Measurements from ENCODE around the gene RAD23B.
A peak's percentile ranks its signal among the peaks of the same experiment; 100 is the strongest.
"Not testable (repeated sequence)": the region's sequence is repeated elsewhere in the genome, so short reads cannot be mapped to it uniquely, and the experiment has no call there.

Gene RAD23B

DNA sequence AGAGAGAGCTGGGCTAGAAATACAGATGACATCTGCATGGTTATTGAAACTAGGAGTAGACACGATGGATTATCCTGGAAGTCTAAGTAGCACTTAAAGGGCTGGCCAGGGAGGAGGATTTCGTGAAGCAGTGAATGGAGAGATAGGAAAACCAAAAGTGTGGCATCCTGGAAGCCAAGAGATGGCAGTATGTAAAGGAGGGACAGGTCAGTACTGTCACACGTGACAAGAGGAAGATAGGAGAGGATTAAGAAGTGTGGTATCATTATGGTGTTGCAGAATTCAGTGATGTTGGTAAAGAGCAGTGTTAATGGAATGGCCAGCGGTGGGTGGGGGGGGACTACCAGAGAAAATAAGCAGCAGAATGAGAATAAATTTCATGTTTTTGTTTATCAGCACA, 11.7 kb downstream of the RAD23B start:
- DNase-seq (ENCODE audit: low read depth): no peak

DNA sequence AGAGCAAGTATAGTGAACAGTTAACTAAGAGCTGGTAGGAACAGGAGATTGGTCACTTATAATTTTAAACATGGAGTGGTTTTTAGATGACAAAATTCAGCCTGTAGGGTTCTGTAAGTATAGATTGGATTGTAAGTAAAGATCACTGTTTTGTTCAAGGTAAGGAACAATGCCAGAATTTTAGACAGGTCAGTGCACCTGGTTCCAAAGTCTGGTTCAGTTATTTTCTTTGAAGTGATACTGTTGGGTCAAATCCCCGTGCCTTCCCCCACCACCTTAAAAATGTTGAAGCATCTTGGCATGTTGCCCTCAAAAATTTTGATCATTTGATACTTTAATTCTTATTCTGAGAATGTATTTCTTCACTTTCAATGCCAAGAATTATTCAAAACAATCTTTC, 12.9 kb downstream of the RAD23B start:
- no peak for DNase-seq (ENCODE audit: low read depth)

DNA sequence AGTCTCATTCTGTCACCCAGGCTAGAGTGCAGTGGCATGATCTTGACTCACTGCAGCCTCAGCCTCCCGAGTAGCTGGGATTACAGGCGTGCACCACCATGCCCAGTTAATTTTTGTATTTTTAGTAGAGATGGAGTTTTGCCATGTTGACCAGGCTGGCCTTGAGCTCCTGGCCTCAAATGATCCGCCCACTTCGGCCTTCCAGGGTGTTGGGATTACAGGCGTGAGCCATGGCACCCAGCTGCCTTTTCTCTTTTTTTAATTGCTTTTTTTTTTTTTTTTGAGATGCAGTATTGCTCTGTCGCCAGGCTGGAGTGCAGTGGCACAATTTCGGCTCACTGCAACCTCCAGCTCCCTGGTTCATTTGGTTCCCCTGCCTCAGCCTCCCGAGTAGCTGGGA, 13.5 kb downstream of the RAD23B start:
- DNase-seq (ENCODE audit: low read depth): not testable (repeated sequence)

DNA sequence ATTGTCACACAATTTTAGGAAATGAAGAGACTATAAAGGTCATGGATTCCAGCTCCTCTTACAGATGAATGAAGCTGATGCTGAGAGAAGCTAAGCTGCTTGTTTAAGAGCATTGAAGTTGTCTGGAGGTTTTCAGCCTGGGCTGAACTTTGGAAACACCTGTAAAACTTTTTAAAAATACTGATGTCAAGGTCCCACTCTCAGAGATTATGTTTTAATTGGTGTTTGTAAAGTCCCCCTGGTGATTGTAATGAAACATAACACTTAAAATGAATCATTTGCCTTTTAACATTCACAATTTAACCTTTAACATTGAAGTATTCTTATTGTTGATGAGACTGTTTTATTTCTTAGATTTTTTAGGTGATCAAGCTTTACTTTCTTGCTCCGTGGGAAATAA, 16.4 kb downstream of the RAD23B start:
- peak; percentile 37 for DNase-seq (ENCODE audit: low read depth)

DNA sequence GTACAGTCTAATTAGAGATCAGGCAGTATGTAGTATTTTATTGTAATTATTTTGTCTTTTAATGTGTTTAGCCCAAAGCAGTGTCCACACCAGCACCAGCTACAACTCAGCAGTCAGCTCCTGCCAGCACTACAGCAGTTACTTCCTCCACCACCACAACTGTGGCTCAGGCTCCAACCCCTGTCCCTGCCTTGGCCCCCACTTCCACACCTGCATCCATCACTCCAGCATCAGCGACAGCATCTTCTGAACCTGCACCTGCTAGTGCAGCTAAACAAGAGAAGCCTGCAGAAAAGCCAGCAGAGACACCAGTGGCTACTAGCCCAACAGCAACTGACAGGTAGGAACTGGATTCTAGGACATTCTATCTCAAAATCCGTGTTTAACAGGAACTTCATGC, 23.2 kb downstream of the RAD23B start:
- no peak for DNase-seq (ENCODE audit: low read depth)

DNA sequence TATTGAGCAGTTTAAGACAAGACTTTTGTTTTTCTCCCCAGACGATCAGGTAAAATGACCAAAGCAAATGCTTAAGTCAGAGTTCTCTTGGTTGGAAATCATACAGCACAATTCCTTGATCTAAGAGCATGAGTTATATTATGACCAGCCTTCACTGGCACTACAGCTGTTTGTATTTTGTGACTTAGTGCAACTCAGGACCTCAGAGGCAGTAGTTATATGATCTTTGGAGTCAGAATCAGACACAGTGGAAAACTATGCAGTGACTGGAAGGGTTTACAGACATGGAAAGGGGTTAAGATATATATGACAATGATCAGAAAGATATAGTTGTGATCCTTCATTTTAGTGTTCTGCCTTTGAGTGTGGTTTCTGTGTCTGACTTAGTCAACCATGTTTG, 24.3 kb downstream of the RAD23B start:
- DNase-seq (ENCODE audit: low read depth): no peak

DNA sequence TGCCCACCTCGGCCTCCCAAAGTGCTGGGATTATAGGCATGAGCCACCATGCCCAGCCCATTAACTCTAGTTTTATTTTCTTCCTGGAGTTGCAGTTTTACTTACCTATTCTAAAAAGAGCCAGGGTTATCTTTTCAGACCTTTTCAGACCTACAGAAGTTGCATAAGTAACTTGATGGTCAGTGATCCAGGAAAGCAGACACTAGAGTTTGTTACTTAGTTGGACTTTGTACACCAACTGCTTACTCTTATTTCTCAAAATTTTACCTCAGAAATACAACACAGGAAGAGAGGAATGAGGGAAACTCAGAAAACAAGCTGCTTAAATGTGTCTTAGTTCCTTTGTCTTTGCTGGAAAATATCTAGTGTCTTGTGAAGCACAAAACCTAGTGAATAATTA, 25.4 kb downstream of the RAD23B start:
- DNase-seq (ENCODE audit: low read depth): no peak

DNA sequence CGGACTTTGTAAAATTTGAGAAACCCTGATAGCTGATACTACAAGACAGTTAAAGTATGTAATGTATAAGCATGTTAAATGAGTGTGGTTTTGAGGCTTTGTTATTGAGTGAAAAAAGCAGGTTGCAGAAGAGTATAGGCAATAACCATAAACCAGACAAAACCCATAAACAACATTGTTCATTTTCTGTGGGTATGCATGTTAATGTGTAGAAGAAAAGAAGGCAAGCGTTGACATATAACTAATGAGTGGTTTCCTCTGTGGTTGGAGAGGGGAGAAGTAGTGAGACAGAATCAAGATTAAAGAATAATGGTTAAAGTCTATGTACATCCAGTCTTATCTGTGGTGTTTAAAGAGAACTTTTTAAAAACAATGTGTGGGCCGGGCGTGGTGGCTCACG, 26.2 kb downstream of the RAD23B start:
- DNase-seq (ENCODE audit: low read depth): no peak

DNA sequence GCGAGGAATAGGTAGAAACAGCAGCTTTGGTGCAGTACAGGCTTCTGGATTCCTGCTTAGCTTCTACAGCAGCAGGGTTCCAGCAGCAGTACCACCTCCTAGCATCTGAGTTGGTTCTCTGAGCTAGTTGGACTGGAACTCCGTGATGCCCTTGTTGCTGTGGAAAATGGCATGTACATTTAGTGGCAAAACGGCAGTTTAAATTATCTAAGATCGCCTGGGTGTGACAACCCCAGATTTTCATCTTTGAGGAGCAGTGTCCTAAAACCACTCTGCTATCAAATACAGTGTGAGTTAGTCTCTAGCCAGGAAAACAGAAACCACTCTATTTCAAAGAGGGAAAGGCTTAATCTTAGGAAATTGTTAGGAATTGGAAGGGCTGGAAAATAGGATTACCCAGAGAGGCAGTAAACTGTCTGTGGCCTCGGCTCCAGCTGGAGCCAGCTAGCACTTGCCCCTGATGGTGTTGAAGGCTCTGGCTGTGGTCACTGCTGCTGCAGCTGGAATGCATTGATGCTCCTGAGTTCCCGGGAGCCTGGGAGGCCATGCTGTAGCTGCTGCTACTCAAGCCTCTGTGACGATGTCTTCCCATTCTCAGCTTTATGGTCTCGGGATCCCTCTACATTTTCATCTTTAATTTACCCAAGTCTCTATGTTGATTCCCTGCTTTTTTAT, 29.4 kb downstream of the RAD23B start:
- DNase-seq (ENCODE audit: low read depth): no peak

DNA sequence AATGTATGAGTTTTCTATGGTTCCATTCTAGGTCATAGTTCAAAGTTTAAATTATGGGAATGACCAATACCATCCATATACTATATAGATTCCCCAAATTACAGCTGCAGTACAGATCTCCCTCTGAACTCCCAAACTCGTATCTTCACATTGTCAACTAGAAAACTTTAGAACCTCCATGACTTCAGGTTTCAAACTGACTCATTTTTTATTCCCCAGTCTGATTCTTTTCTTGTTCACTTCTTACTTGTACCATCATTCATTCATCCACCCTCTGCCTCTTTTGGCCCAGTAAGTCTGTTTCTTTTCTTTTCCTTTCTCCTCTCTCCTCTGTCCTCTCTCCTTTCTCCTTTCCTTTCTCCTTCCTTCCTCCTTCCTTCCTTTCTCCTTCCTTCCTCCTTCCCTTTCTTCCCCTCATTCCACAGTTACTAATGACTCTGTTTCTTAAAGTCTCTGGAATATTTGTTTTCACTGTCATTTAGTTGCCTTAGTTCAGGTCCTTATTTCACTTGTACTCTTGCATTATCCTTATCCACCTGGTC, 30.5 kb downstream of the RAD23B start:
- no peak for DNase-seq (ENCODE audit: low read depth)

DNA sequence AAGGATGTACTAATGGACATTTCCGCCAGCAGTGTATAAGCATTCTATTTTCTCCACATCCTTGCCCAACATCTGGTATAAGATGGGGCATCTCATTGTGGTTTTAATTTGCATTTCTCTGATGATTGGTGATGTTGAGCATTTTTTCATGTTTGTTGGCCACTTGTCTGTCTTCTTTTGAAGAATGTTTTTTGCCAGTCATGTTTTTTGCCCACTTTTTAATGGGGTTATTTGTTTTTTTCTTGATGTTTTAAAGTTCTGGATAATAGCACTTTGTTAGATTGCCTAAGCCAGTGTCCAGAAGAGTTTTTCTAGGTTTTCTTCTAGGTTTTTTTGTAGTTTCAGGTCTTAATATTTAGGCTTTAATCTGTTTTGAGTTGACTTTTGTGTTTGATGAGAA, 31.7 kb downstream of the RAD23B start:
- no peak for DNase-seq (ENCODE audit: low read depth)

DNA sequence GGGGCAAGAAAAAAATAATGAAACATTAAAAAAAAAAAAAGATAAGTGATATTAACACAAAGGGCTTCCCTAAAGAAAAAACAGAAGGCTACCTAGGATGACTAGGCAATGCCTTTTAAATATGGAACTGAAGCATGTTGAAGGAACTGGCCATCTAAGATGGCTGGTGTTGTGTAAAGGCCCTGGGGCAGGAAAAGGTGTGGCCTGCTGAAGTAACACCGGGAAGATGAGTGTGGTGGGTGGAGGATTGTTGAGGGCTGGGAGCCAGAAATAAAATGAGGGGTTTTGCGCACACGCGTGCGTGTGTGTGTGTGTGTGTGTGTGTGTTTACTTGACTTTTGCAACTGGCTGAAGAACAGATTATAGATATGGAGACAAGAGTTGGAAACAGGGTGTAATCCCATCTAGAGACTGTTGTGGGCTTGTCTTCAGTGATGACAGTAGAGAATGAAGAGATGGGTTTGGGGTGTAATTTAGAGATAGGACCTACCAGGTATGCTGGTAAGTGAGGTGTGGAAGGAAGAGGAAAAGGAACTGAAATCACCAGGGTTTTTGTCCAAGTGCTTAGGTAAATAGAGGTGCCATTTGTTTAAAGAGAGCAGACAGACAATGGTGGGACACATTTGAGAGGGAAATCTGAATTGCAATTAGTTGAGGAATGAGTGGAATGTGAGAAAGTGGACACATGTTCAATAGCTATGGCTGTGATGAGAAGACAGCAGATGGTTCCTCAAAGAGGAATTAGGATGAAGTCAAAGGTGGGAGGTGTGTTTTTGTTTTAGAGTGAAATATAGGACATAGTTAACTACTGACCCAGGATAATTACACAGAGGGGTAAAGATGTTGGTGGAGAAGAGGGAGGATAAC, 33.9 kb downstream of the RAD23B start:
- DNase-seq (ENCODE audit: low read depth): no peak

DNA sequence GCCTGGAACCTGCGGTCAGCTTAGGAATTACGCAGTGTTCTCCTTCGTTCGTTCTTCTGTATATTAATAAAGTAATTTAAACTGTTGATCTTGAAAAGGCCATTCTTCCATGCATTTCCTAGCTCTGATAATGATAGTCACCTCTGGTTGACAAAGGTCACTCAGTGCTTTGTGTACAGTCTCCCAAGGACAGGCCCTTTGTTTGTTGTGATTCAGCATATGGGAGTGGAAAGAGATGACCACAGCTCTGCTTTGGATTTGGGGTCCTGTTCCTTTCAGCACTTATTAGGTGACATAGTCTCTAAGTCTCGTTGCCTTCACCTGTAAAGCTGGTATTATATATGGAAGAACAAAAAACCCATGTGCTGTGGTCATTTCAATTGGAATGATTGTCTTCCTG, 39.6 kb downstream of the RAD23B start:
- DNase-seq (ENCODE audit: low read depth): no peak

DNA sequence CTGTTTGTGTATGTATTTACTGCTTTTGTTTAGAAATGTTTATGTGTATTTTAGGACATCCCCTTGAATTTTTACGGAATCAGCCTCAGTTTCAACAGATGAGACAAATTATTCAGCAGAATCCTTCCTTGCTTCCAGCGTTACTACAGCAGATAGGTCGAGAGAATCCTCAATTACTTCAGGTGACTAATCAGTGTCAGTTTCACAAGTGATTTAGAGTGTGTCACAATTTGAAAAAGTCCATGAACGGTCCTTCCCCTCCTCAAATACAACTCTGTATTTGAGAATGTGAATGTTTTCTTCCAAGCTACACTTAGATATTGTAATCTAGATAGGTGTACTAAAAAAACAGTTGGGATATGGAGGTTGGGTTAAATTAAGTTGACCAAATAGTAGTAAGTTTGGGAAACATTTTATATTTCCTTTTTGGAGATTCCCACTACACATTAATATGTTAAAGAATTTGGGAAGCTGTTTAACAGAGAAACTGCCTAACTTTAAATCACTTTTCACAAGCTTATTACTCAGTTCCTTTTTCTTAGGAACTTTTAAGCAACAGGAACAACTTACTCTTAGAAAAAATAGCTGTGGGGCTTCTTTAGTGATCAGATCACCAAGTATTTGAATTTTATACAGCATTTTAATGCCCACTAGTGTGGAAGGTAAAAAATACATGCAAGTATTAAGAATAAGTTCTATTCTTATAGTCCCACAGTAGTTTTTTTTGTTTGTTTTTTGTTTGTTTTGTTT, 40.9 kb downstream of the RAD23B start:
- no peak for DNase-seq (ENCODE audit: low read depth)

DNA sequence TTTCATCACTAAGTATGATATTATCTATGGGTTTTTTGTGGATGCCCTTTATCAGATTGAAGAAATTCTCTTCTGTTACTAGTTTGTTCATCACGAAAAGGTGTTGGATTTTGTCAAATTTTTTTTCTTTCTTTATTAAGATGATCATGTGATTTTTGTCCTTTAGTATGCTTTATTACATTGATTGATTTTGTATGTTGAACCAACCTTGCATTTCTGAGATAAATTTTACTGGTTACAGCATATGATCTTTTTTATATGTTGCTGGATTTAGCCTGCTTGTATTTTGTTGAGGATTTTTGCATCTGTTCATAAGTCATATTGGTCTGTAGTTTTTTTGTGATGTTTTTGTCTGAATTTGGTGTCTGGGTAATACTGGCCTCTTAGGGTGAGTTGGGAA, 42.8 kb downstream of the RAD23B start:
- no peak for DNase-seq (ENCODE audit: low read depth)

DNA sequence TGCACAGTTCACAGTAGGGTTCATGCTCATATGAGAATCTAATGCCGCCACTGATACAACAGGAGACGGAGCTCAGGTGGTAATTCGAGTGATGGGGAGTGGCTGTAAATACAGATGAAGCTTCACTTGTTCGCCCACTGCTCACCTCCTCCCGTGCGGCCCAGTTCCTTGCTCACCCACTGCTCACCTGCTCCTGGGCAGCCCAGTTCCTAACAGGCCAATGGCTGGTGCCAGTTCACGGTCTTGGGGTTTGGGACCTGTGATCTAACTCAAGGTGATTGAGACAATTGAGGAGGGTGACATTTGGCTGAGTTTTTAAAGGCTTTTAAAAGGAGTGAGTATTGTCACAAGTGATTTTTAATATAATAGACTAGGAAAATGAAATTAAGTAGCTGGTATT, 45.4 kb downstream of the RAD23B start:
- DNase-seq (ENCODE audit: low read depth): no peak

DNA sequence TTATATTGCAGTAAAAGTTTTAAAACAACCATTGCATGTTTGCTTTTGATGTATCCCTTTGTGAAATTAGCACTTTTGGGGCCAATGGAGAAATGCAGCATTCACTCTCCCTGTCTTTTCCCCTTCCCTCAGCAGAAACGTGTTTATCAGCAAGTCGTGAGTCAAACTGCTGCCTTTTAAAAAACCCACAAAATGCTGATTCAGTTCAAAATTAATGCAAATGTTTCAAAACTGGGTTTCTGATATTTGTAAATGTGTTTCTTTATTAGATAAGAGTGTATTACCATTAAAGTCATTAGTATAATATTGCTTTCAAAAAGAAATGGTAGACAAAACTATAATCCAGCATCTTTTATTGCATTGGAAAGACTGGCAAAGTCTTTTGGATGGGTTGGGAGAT, 47.3 kb downstream of the RAD23B start:
- DNase-seq (ENCODE audit: low read depth): no peak

DNA sequence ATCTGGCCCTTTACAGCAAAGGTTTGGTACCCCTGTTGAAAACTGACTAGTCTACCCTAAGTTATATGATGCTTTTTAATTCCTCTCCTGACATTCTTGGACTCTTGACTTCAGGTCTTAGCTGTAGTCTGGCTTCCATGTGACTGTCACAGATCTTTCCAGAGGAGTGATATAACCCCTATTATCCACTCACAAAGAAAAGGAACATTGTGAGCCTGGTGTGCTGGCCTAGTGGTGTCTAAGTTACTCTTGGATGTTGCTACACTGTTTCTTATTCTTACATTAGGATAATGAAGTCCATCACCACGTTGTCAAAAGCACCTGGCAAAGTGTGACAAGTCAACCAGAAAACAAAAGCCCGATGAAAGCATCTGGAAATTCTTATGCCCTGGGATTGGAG, 49.8 kb downstream of the RAD23B start:
- no peak for DNase-seq (ENCODE audit: low read depth)

DNA sequence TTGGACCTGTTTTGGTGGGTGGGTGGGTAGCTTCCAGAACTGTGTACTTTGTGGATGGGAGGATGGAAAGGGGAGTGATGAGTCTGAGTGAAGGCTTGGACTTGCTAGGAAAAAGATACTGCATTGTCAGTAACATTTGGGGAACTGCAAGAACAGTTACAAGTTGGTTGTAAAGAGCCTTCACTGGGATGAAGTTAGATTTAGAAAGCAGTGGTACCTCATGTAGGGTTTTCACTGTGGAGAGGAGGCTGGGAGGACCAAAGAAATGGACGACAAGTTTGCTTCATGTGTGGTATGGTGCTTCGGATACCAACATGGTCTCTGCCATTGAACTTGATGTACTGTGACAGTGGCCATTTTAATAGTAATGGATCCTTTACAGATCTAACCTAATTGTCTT, 50.3 kb downstream of the RAD23B start:
- no peak for DNase-seq (ENCODE audit: low read depth)

DNA sequence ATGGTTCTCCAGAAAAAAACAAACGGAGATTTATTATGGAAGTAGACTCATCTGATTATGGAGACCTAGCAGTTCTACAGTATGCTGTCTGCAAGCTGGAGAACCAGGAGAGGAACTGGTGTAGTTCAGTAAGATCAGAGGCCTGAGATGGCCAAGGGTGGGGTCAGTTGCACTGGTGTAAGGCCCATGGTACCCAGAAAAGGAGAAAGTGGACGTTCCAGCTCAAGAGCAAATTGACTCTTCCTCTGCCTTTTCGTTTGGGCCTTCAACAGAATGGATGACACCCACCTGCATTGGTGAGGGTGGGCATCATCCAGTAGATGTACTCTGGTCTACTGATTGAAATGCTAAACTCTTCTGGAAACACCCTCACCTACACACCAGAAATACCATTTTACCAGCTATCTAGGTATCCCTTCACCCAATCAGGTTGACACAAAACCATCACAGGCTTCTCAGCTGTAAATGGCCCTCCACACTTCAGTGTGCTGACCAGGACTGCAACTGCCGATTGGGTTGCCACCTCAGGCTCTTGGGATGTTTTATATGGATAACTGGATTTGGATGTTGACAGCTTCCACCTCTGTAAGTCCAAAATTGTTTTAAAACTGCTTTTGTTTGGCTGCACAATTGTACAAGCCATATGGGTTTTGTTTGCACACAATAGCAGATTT, 51.2 kb downstream of the RAD23B start:
- DNase-seq (ENCODE audit: low read depth): no peak

DNA sequence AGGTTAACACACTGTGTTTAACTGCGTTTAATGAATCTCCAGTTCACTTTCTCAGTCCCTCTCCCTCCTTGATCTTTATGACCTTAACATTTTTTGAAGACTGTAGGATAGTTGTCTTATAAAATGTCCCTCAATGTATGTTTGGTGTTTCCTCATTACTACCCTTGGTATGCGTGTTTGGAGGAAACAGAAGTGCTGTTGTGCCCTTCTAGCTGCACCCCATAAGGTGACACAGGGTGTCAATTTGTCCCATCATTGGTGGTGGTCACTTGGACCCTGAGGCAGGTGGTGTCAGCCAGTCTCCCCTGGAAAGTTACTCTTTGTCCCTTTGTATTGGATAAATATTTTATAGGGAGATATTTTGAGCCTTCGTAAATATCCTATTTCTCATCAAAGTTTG, 52.3 kb downstream of the RAD23B start:
- no peak for DNase-seq (ENCODE audit: low read depth)

DNA sequence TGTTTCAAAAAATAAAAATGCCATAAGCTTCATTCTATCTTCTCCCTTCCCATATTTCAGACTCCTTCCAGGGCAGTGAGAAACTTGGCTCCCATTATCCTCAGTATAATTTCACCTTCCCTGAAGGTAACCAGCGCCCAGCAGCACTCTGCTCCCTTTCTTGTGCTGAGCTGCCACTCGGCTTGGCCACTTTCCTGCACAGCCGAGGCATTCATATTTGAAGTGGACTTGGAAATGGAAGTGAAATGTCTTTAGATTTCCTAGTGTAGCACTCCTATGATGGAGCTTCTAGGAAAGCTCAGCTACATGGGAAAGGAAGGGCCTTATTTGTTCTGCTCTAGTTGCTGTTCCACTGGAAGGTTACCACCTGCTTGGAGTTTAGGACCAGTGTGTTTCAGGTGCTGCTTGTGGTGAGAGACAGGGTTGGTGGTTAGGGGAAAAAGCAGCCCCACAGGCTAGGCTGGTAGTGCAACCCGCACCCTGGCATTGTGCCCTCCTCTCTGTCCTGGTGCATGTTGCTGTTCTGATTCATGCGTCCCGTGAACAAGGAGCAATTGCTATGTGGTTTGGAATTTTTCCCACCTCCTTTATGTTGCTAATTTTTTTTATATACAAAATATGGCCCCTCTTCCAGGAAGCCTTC, 53.8 kb downstream of the RAD23B start:
- DNase-seq (ENCODE audit: low read depth): peak; percentile 59

Measured in ELR (cell line).